ENCODE data around the gene GALNT9. TPM values are rescaled to one million over a fixed set of nuclear protein-coding genes. Genes with fewer than 3 reads are reported as not detected.

The GALNT9 gene
- total RNA-seq, 2 experiments from 2014 or later, result not detected

DNA sequence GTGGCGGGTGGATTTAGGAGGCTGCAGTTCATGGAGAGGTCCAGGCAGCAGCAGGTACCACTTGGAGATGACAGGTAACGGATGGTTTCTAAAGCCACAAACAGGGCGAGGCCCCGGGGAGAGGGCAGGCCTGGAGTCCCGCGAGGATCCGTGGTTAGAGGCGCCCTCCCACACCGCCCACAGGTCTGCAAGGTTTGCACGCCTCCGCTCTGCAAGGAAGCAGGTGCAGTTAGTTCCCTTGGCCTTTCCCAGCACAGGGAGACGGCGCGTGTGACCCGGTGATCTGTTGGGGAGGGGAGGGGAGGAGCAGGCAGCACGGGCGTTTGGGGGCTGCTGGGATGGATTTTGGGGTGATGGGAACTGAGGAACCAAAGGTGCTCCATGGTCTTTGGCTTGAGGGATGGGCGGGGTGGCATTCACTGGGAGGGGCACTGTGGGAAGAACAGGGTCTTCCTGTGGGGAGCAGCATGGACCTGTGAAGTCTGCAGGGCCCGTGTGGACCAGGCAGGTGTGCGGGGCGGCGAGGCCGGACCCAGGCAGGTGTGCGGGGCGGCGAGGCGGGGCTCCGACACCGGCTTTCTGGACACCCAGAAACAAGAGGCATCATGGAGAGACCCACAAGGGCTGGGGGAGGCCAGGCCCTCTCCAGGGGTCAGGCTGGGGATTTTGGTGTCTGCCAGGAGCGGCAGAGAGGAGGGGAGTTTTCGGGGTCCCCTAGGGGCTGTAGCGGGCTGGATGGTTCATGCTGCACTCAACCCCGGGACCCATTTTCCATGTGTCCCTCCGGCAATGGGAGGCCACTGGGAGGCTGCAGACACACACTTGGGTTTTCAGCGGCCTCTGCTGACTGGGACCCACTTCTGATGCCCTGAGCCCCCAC is 156.0 kb downstream of the GALNT9 start:
- intact Hi-C loops (cut with DNase I, micrococcal nuclease), result no loop called here
- H3K27ac ChIP-seq (ENCODE audit: low read depth in 1 of 2, low read length in 2 of 2), result no peak overlapping the region
- H3K27me3 Mint-ChIP-seq, result peaks cover 12% of the 10 kb centered on the region
- CTCF ChIA-PET, result no interaction called here
- H3K27ac Mint-ChIP-seq, result no peak overlapping the region
- H3K4me3 Mint-ChIP-seq, result peak overlapping the region; percentile 42
- peaks cover 3 to 5% of the 10 kb centered on the region in 2 experiments for H3K27me3 ChIP-seq (ENCODE audit: control insufficient read depth in 1 of 2, insufficient read depth in 2 of 2, low read length in 2 of 2)
- H3K9me3 Mint-ChIP-seq, result no peaks in the 10 kb centered on the region
- H3K4me1 ChIP-seq (ENCODE audit: insufficient read depth, low read length), result peaks cover 39% of the 10 kb centered on the region
- TF ChIP-seq, protein P1, sequence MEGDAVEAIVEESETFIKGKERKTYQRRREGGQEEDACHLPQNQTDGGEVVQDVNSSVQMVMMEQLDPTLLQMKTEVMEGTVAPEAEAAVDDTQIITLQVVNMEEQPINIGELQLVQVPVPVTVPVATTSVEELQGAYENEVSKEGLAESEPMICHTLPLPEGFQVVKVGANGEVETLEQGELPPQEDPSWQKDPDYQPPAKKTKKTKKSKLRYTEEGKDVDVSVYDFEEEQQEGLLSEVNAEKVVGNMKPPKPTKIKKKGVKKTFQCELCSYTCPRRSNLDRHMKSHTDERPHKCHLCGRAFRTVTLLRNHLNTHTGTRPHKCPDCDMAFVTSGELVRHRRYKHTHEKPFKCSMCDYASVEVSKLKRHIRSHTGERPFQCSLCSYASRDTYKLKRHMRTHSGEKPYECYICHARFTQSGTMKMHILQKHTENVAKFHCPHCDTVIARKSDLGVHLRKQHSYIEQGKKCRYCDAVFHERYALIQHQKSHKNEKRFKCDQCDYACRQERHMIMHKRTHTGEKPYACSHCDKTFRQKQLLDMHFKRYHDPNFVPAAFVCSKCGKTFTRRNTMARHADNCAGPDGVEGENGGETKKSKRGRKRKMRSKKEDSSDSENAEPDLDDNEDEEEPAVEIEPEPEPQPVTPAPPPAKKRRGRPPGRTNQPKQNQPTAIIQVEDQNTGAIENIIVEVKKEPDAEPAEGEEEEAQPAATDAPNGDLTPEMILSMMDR (IDR thresholded peaks at IDR 0.05), result no peak
- POLR2A ChIA-PET, result interaction anchor here (1.0 kb wide), 1 partner anchor 11 kb away, joined by 3 read pairs; no protein-coding TSS in a partner anchor
- peaks cover 17% of the 10 kb centered on the region for H3K4me1 Mint-ChIP-seq (ENCODE audit: low read depth)
- peaks cover 0 to 12% of the 10 kb centered on the region in 2 experiments for H3K9me3 ChIP-seq (ENCODE audit: control insufficient read depth in 1 of 2, insufficient read depth in 1 of 2, low read length in 2 of 2)
- DNase-seq, result peak in 3 of 14 experiments; percentile 38 to 56 (median 44)
- no peaks in the 10 kb centered on the region for H3K36me3 Mint-ChIP-seq (ENCODE audit: low read depth)
- no peaks in the 10 kb centered on the region for H3K36me3 ChIP-seq (ENCODE audit: insufficient read depth, low read length)
- H3K4me3 ChIP-seq (ENCODE audit: low read length), result no peak overlapping the region
- ATAC-seq (ENCODE audit: poor library complexity), result peak; percentile 56

DNA sequence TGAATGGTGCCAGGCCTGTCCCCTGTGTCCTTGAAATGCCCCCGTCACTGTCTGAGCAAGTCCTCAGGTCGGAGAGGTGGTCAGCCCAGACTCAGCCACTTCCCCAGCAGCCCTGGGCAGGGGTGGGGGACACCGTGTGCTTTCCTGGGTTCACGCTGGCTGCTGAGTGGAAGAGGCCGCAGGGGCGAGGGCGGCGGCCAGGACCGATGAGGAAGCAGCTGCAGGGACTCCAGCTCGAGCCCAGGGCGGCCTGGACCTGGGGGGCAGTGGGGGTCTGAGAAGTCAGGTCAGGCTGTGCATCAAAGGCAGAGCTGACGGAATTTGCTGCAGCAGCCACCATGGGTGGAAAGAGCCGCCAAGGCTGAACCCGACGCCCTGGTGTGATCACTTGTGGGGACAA is 156.8 kb downstream of the GALNT9 start:
- H3K27me3 ChIP-seq (ENCODE audit: control insufficient read depth in 1 of 2, insufficient read depth in 2 of 2, low read length in 2 of 2), result peaks cover 3 to 5% of the 10 kb centered on the region in 2 experiments
- Mint-ChIP-seq H3K4me3 (no peak overlapping the region), H3K4me1 (ENCODE audit: low read depth) (peaks cover 14% of the 10 kb centered on the region), H3K27me3 (peaks cover 12% of the 10 kb centered on the region), H3K9me3 (no peaks in the 10 kb centered on the region), H3K27ac (no peak overlapping the region), H3K36me3 (ENCODE audit: low read depth) (no peaks in the 10 kb centered on the region)
- CTCF ChIA-PET, result no interaction called here
- no peak overlapping the region for H3K27ac ChIP-seq (ENCODE audit: low read depth in 1 of 2, low read length in 2 of 2)
- peaks cover 0 to 17% of the 10 kb centered on the region in 2 experiments for H3K9me3 ChIP-seq (ENCODE audit: control insufficient read depth in 1 of 2, insufficient read depth in 1 of 2, low read length in 2 of 2)
- H3K36me3 ChIP-seq (ENCODE audit: insufficient read depth, low read length), result no peaks in the 10 kb centered on the region
- TF ChIP-seq, protein P1 (IDR thresholded peaks at IDR 0.05), result no peak
- ATAC-seq (ENCODE audit: poor library complexity), result no peak
- peaks cover 41% of the 10 kb centered on the region for H3K4me1 ChIP-seq (ENCODE audit: insufficient read depth, low read length)
- intact Hi-C loops (cut with DNase I, micrococcal nuclease), result no loop called here
- no peak overlapping the region for H3K4me3 ChIP-seq (ENCODE audit: low read length)
- DNase-seq, result no peak
- POLR2A ChIA-PET, result no interaction called here

DNA sequence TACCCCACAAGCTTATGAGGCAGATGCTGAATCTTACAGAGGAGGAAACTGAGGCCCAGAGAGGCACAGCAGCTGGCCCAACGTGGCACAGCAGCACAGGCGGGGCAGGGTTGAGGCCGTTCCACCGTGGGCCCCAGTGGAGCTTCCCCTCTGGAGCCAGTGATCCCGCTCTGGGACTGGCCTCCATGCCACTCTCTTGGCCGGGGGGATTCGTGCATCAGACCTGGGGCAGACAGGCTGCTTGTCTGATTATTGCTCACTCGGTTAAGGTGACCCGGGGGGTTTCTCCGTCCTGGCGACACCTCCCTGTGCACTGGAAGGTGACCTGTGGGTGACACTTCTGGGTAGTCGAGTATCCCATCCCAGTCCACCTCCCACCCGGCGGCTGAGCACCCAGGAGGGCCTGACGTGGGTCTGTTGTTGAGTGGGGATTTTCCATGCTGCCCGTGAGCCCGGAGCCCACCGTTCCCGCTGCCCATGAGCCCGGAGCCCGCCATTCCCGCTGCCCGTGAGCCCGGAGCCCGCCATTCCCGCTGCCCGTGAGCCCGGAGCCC is 157.3 kb downstream of the GALNT9 start:
- CTCF ChIA-PET, result no interaction called here
- no peak overlapping the region for H3K4me3 ChIP-seq (ENCODE audit: low read length)

More for the DNA sequence above, 157.3 kb downstream of the GALNT9 start:
- POLR2A ChIA-PET, result no interaction called here
- ATAC-seq (ENCODE audit: poor library complexity) (no peak), DNase-seq (no peak)
- TF ChIP-seq, protein P1 (IDR thresholded peaks at IDR 0.05), result no peak
- peaks cover 0 to 22% of the 10 kb centered on the region in 2 experiments for H3K9me3 ChIP-seq (ENCODE audit: control insufficient read depth in 1 of 2, insufficient read depth in 1 of 2, low read length in 2 of 2)
- Mint-ChIP-seq H3K9me3 (no peaks in the 10 kb centered on the region), H3K27me3 (peaks cover 12% of the 10 kb centered on the region), H3K4me3 (no peak overlapping the region), H3K4me1 (ENCODE audit: low read depth) (peaks cover 14% of the 10 kb centered on the region), H3K27ac (no peak overlapping the region), H3K36me3 (ENCODE audit: low read depth) (no peaks in the 10 kb centered on the region)
- intact Hi-C loops (cut with DNase I, micrococcal nuclease), result no loop called here
- H3K27ac ChIP-seq (ENCODE audit: low read depth in 1 of 2, low read length in 2 of 2), result no peak overlapping the region
- H3K4me1 ChIP-seq (ENCODE audit: insufficient read depth, low read length), result peaks cover 44% of the 10 kb centered on the region
- H3K36me3 ChIP-seq (ENCODE audit: insufficient read depth, low read length), result no peaks in the 10 kb centered on the region
- H3K27me3 ChIP-seq (ENCODE audit: control insufficient read depth in 1 of 2, insufficient read depth in 2 of 2, low read length in 2 of 2), result peaks cover 3 to 5% of the 10 kb centered on the region in 2 experiments

All from CD4-positive, alpha-beta T cell (primary cell).